ENCODE results near the gene PSEN1. TPM values are rescaled to one million over a fixed set of nuclear protein-coding genes. Genes with fewer than 3 reads are reported as not detected.

The PSEN1 gene
- polyA plus RNA-seq, 1 of the 3 experiments (the other 2 are of a cell fraction): 9.0 TPM

GRCh38 chr14:73173092-73173735, 36.9 kb downstream of the PSEN1 start:
- peak; percentile 35 for DNase-seq
- no peaks in the 10 kb centered on the region for H3K4me1 ChIP-seq (ENCODE audit: control insufficient read depth in 1 of 2, insufficient read depth in 2 of 2, low read depth in 1 of 2, low read length in 1 of 2)
- H4K20me1 ChIP-seq (ENCODE audit: insufficient read depth): no peaks in the 10 kb centered on the region
- no peaks in the 10 kb centered on the region for H3K27me3 ChIP-seq (ENCODE audit: insufficient read depth)
- no peak overlapping the region for H3K4me2 ChIP-seq
- no peak overlapping the region for H3K27ac ChIP-seq (ENCODE audit: low read depth in 2 of 2, low read length in 1 of 2)
- POLR2A ChIA-PET: interaction anchor here (1.0 kb wide), 1 partner anchor 289 kb away, joined by 3 read pairs; no protein-coding TSS in a partner anchor
- H3K4me3 ChIP-seq (ENCODE audit: low read depth in 2 of 2, low read length in 1 of 2): no peak overlapping the region; a peak in 1 of 4 replicates
- peaks cover 71 to 75% of the 10 kb centered on the region in 2 experiments for H3K36me3 ChIP-seq (replicated peaks in 1 of 2; ENCODE audit: control insufficient read depth in 1 of 2, insufficient read depth in 2 of 2, low read length in 1 of 2)
- TF ChIP-seq POLR2AphosphoS5 (IDR thresholded peaks at IDR 0.05; ENCODE audit: low read depth, low read length): no peak
- TF ChIP-seq ELF1 (IDR thresholded peaks at IDR 0.05): no peak
- no peak for TF ChIP-seq TEAD4 (IDR thresholded peaks at IDR 0.05; ENCODE audit: borderline replicate concordance, insufficient read depth)
- no peak for TF ChIP-seq NRF1 (IDR thresholded peaks at IDR 0.05; ENCODE audit: low read depth, low read length)
- peak; percentile 71 for TF ChIP-seq CTCF (IDR thresholded peaks at IDR 0.05)
- no peak for TF ChIP-seq YY1 (IDR thresholded peaks at IDR 0.05; ENCODE audit: low read depth)
- TF ChIP-seq RAD21 (IDR thresholded peaks at IDR 0.05; ENCODE audit: low read length): peak; percentile 67
- no peak for TF ChIP-seq USF2 (IDR thresholded peaks at IDR 0.05; ENCODE audit: borderline replicate concordance, low read depth, low read length)
- no peak for TF ChIP-seq ZBTB33 (IDR thresholded peaks at IDR 0.05; ENCODE audit: borderline replicate concordance, low read depth)
- no peaks in the 10 kb centered on the region for H3K9me3 ChIP-seq
- no peaks in the 10 kb centered on the region for H3K79me2 ChIP-seq (ENCODE audit: insufficient read depth)
- H2AFZ ChIP-seq (ENCODE audit: low read depth): no peak overlapping the region
- H3K9ac ChIP-seq: no peak overlapping the region
- no peaks in the 10 kb centered on the region for H3K9me2 ChIP-seq
- 39% methylated on average over 3 of the region's 3 CpGs for WGBS (ENCODE audit: low lambda C conversion rate)
- H3F3A ChIP-seq (replicated peaks; ENCODE audit: insufficient read depth): peaks cover 8% of the 10 kb centered on the region
- CTCF ChIA-PET: interaction anchor here (0.6 to 3.2 kb wide), 28 partner anchors 9 to 470 kb away, joined by 3 to 21 read pairs (median 3); partner anchors contain the start of gene ACOT6

DNA sequence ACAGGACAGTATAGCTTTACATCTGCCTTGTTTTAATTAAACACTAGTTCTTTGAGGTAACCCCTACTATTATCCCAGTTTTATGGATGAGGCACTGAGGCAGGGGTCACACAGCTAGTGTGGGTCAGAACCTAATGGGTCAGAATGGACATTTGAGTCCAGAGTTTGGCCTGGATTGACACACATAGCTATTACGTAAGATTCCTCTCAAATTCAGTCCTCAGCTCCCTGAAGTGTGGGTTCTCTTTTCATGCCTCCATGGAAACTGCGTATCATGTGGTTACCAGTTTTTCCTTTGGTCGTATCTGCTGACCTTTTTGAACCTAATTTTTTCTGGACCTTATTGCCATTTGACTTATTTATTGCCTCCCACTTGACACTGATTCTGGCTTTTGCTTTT, 40.4 kb downstream of the PSEN1 start:
- no peak for DNase-seq
- H4K20me1 ChIP-seq (ENCODE audit: insufficient read depth): no peaks in the 10 kb centered on the region
- H3K27me3 ChIP-seq (ENCODE audit: insufficient read depth): no peaks in the 10 kb centered on the region
- no peak overlapping the region for H3K27ac ChIP-seq (ENCODE audit: low read depth in 2 of 2, low read length in 1 of 2)
- no peak overlapping the region for H3K9ac ChIP-seq
- H3F3A ChIP-seq (replicated peaks; ENCODE audit: insufficient read depth): peaks cover 8% of the 10 kb centered on the region
- H3K4me2 ChIP-seq: no peak overlapping the region
- no peaks in the 10 kb centered on the region for H3K9me3 ChIP-seq
- TF ChIP-seq SIN3A (IDR thresholded peaks at IDR 0.05; ENCODE audit: borderline replicate concordance, low read depth, low read length): no peak
- no peak for TF ChIP-seq FOXJ3 (CRISPR knock-in tag; IDR thresholded peaks at IDR 0.05)
- no peak for TF ChIP-seq SMC3 (IDR thresholded peaks at IDR 0.05; ENCODE audit: low read depth, low read length)
- no peak for TF ChIP-seq TCF12 (IDR thresholded peaks at IDR 0.05)
- TF ChIP-seq CTCF (IDR thresholded peaks at IDR 0.05): no peak
- TF ChIP-seq IRF3 (IDR thresholded peaks at IDR 0.05; ENCODE audit: low read depth, low read length): no peak
- TF ChIP-seq FOXM1 (IDR thresholded peaks at IDR 0.05; ENCODE audit: low read depth): no peak
- CTCF ChIA-PET: interaction anchor here (1.2 to 3.3 kb wide), 2 partner anchors 12 to 296 kb away, joined by 3 to 12 read pairs; no protein-coding TSS in a partner anchor
- H3K36me3 ChIP-seq (replicated peaks in 1 of 2; ENCODE audit: control insufficient read depth in 1 of 2, insufficient read depth in 2 of 2, low read length in 1 of 2): peaks cover 55 to 59% of the 10 kb centered on the region in 2 experiments
- no peak overlapping the region for H2AFZ ChIP-seq (ENCODE audit: low read depth)
- H3K4me1 ChIP-seq (ENCODE audit: control insufficient read depth in 1 of 2, insufficient read depth in 2 of 2, low read depth in 1 of 2, low read length in 1 of 2): no peaks in the 10 kb centered on the region
- WGBS (ENCODE audit: low lambda C conversion rate): 92% methylated on average over 3 of the region's 3 CpGs
- POLR2A ChIA-PET: no interaction called here
- H3K79me2 ChIP-seq (ENCODE audit: insufficient read depth): no peaks in the 10 kb centered on the region
- H3K4me3 ChIP-seq (ENCODE audit: low read depth in 2 of 2, low read length in 1 of 2): no peak overlapping the region
- H3K9me2 ChIP-seq: no peaks in the 10 kb centered on the region
